ENCODE results near the gene CBX2. TPM values are rescaled to one million over a fixed set of nuclear protein-coding genes. Genes with fewer than 3 reads are reported as not detected.

Gene CBX2
- polyA plus RNA-seq, 2 of the 4 experiments (the other 2 are of a cell fraction) = 7.4 to 16.4 TPM

DNA sequence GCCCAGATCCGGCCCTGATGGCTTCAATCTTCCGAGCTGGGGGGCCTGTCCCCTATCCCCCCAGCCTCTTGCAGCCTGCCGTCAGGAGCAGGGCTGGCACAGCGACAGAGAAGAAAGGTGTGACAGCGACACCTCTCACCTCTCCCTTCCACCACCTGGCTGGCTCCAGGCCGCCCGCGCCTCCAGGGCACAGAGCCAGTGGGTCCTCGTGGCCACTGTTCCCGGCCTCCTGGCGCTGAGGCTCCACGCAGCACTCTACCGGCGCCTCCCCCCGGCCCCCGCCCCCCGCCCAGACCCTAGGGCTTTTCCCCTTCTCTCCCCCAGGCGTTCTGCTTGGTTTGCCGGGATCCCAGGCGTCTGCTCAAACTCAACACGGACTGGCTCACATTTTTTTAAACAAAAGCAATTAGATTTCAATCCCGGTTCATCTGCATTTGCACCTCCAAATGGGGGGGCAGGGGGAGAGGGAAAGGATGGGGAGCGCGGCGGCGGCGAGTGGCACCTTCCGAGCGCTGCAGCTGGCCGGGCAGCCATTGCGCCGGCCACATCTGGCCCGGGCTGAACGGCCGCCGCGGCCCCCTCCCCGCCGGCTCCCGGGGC is 31.7 kb downstream of the CBX2 start:
- CTCF ChIA-PET = interaction anchor here (0.6 to 39.8 kb wide), 22 partner anchors 1 to 292 kb away, joined by 3 to 1281 read pairs (median 7); partner anchors contain the start of genes CBX4, CBX8 and GAA
- H3K4me3 ChIP-seq = peak overlapping the region; percentile 51
- peak in 1 of 2 experiments; percentile 5; a peak in 2 of 6 replicates for ATAC-seq

GRCh38 chr17:79810130-79811010 is 32.4 kb downstream of the CBX2 start:
- peaks cover 40% of the 10 kb centered on the region for H3K4me1 ChIP-seq
- ChIA-PET POLR2A (interaction anchor here (0.6 to 6.6 kb wide), 7 partner anchors 13 to 183 kb away, joined by 3 to 84 read pairs (median 22); partner anchors contain the start of genes CBX4 and CBX8), CTCF (interaction anchor here (0.7 to 39.8 kb wide), 28 partner anchors 2 to 234 kb away, joined by 3 to 1281 read pairs (median 6); partner anchors contain the start of genes CBX2, CBX4 and CBX8)
- WGBS (ENCODE audit: missing lambda C conversion rate) = 2% methylated on average over 47 of the region's 79 CpGs
- H3K4me3 ChIP-seq = peak overlapping the region; percentile 51
- TF ChIP-seq CEBPB (IDR thresholded peaks at IDR 0.05) (no peak), NFE2L2 (conservative IDR thresholded peaks at IDR 0.05; ENCODE audit: low read length) (no peak), MAFK (IDR thresholded peaks at IDR 0.05; ENCODE audit: partially characterized antibody) (no peak), ZSCAN20 (CRISPR knock-in tag; IDR thresholded peaks at IDR 0.05) (no peak), GATA3 (IDR thresholded peaks at IDR 0.05; ENCODE audit: borderline replicate concordance) (peak; percentile 46; the same call in 1 of the 2 replicates), HOXB5 (CRISPR knock-in tag; IDR thresholded peaks at IDR 0.05) (no peak), CHD4 (IDR thresholded peaks at IDR 0.05; ENCODE audit: borderline replicate concordance) (no peak), TFCP2L1 (CRISPR knock-in tag; IDR thresholded peaks at IDR 0.05) (no peak), CBX8 (IDR thresholded peaks at IDR 0.05) (no peak), MYC (IDR thresholded peaks at IDR 0.05; ENCODE audit: borderline replicate concordance, low read length) (peak; percentile 35; the same call in 1 of the 2 replicates), E2F6 (IDR thresholded peaks at IDR 0.05; ENCODE audit: borderline replicate concordance, low read depth) (0 out of 2 replicates have a peak, but pooled peaks have one; percentile 11), ESRRA (IDR thresholded peaks at IDR 0.05; ENCODE audit: borderline replicate concordance, low read length) (no peak), FOSB (CRISPR knock-in tag; IDR thresholded peaks at IDR 0.05) (no peak), ZNF302 (CRISPR knock-in tag; IDR thresholded peaks at IDR 0.05) (no peak), EP300 (IDR thresholded peaks at IDR 0.05) (no peak), FOSL2 (IDR thresholded peaks at IDR 0.05) (no peak), FOSL2 (CRISPR knock-in tag; IDR thresholded peaks at IDR 0.05) (no peak), BHLHE40 (IDR thresholded peaks at IDR 0.05; ENCODE audit: low read depth, low read length) (no peak), MAZ (IDR thresholded peaks at IDR 0.05; ENCODE audit: borderline replicate concordance, low read depth, low read length) (no peak), HOXB13 (CRISPR knock-in tag; IDR thresholded peaks at IDR 0.05; ENCODE audit: low read depth) (no peak), SMC3 (IDR thresholded peaks at IDR 0.05) (no peak; the same call in 1 of the 3 replicates), BCL3 (IDR thresholded peaks at IDR 0.05) (peak; percentile 27; the same call in 1 of the 3 replicates), POLR2A (IDR thresholded peaks at IDR 0.05; ENCODE audit: low read length) (peak; percentile 33; the same call in 1 of the 2 replicates), ZFP36 (IDR thresholded peaks at IDR 0.05; ENCODE audit: borderline replicate concordance, partially characterized antibody) (peak; percentile 94), KDM1A (IDR thresholded peaks at IDR 0.05; ENCODE audit: low read depth) (no peak), FOXS1 (CRISPR knock-in tag; IDR thresholded peaks at IDR 0.05) (no peak)
- TF ChIP-seq, protein P1, sequence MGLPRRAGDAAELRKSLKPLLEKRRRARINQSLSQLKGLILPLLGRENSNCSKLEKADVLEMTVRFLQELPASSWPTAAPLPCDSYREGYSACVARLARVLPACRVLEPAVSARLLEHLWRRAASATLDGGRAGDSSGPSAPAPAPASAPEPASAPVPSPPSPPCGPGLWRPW (IDR thresholded peaks at IDR 0.05) = no peak
- TF ChIP-seq, protein P2, sequence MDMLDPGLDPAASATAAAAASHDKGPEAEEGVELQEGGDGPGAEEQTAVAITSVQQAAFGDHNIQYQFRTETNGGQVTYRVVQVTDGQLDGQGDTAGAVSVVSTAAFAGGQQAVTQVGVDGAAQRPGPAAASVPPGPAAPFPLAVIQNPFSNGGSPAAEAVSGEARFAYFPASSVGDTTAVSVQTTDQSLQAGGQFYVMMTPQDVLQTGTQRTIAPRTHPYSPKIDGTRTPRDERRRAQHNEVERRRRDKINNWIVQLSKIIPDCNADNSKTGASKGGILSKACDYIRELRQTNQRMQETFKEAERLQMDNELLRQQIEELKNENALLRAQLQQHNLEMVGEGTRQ (IDR thresholded peaks at IDR 0.05) = no peak
- TF ChIP-seq, protein P3, sequence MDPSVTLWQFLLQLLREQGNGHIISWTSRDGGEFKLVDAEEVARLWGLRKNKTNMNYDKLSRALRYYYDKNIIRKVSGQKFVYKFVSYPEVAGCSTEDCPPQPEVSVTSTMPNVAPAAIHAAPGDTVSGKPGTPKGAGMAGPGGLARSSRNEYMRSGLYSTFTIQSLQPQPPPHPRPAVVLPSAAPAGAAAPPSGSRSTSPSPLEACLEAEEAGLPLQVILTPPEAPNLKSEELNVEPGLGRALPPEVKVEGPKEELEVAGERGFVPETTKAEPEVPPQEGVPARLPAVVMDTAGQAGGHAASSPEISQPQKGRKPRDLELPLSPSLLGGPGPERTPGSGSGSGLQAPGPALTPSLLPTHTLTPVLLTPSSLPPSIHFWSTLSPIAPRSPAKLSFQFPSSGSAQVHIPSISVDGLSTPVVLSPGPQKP (IDR thresholded peaks at IDR 0.05; ENCODE audit: low read depth, low read length) = 0 out of 2 replicates have a peak, but pooled peaks have one; percentile 9
- TF ChIP-seq, protein P4, sequence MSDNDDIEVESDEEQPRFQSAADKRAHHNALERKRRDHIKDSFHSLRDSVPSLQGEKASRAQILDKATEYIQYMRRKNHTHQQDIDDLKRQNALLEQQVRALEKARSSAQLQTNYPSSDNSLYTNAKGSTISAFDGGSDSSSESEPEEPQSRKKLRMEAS (IDR thresholded peaks at IDR 0.05) = 0 out of 2 replicates have a peak, but pooled peaks have one; percentile 28
- no peaks in the 10 kb centered on the region for H3K9me3 ChIP-seq
- FAIRE-seq (no peak), ATAC-seq (peak; percentile 55 to 80), DNase-seq (ENCODE audit: low read depth in 1 of 2, low spot score in 1 of 2) (peak; percentile 90 to 92)
- peak overlapping the region; percentile 94 for H3K4me2 ChIP-seq
- H3K27ac ChIP-seq = peak overlapping the region; percentile 95 to 99

More for the DNA sequence above, 31.7 kb downstream of the CBX2 start:
- 33% methylated on average over 18 of the region's 40 CpGs for WGBS (ENCODE audit: missing lambda C conversion rate)
- H3K4me2 ChIP-seq = peak overlapping the region; percentile 94
- peak overlapping the region; percentile 95 to 99 for H3K27ac ChIP-seq
- FAIRE-seq = no peak
- POLR2A ChIA-PET = interaction anchor here (0.6 to 6.6 kb wide), 5 partner anchors 12 to 184 kb away, joined by 4 to 84 read pairs (median 58); partner anchors contain the start of genes CBX4 and CBX8
- peak; percentile 37 for TF ChIP-seq POLR2A (IDR thresholded peaks at IDR 0.05; ENCODE audit: low read length)
- TF ChIP-seq KDM1A (IDR thresholded peaks at IDR 0.05; ENCODE audit: low read depth) = no peak
- no peak for DNase-seq (ENCODE audit: low read depth in 1 of 2, low spot score in 1 of 2)
- peaks cover 40% of the 10 kb centered on the region for H3K4me1 ChIP-seq
- no peaks in the 10 kb centered on the region for H3K9me3 ChIP-seq
